KG1 (cell line): ENCODE measurements around the gene AFP.

Experiments used
- DNase-seq: peaks from one replicate; lab custom pipeline; 2025; lab: John Stamatoyannopoulos, UW

Gene AFP

GRCh38 chr4:73414936-73415271 lies 21.1 kb upstream of the AFP start:
- no peak for DNase-seq

- DNase-seq: no peak
Measured at GRCh38 chr4:73415807-73416238, 20.2 kb upstream of the AFP start.

- no peak for DNase-seq
Measured at GRCh38 chr4:73416423-73417087, 19.5 kb upstream of the AFP start.

- DNase-seq: no peak
Measured at GRCh38 chr4:73417342-73417741, 18.7 kb upstream of the AFP start.

- no peak for DNase-seq
Measured at GRCh38 chr4:73417973-73418372, 18.0 kb upstream of the AFP start.

GRCh38 chr4:73418677-73419076 lies 17.3 kb upstream of the AFP start:
- DNase-seq: no peak

- no peak for DNase-seq
Measured at GRCh38 chr4:73419106-73420038, 16.6 kb upstream of the AFP start.

GRCh38 chr4:73420615-73421014 lies 15.4 kb upstream of the AFP start:
- DNase-seq: no peak

- DNase-seq: no peak
Measured at GRCh38 chr4:73421708-73422457, 14.1 kb upstream of the AFP start.

GRCh38 chr4:73422458-73422752 lies 13.6 kb upstream of the AFP start:
- DNase-seq: no peak

- DNase-seq: no peak
Measured at GRCh38 chr4:73423184-73423583, 12.8 kb upstream of the AFP start.

- no peak for DNase-seq
Measured at GRCh38 chr4:73426666-73427065, 9.4 kb upstream of the AFP start.

- DNase-seq: no peak
Measured at GRCh38 chr4:73429118-73429517, 6.9 kb upstream of the AFP start.

- DNase-seq: no peak
Measured at GRCh38 chr4:73429826-73430587, 6.0 kb upstream of the AFP start.

- DNase-seq: no peak
Measured at GRCh38 chr4:73431813-73432168, 4.2 kb upstream of the AFP start.

- DNase-seq: no peak
Measured at GRCh38 chr4:73432169-73433000, 3.6 kb upstream of the AFP start.

- DNase-seq: no peak
Measured at GRCh38 chr4:73433140-73433539, 2.9 kb upstream of the AFP start.

GRCh38 chr4:73434311-73434710 lies 1.7 kb upstream of the AFP start:
- DNase-seq: no peak

- DNase-seq: no peak
Measured at GRCh38 chr4:73436674-73437557, 895 bp downstream of the AFP start.

GRCh38 chr4:73437558-73437956 lies 1.5 kb downstream of the AFP start:
- DNase-seq: no peak
